Measurements from ENCODE around the gene SAP30L.

The SAP30L gene

GRCh38 chr5:154466671-154467070 is 20.9 kb downstream of the SAP30L start:
- DNase-seq, result no peak

GRCh38 chr5:154467655-154468354 is 22.0 kb downstream of the SAP30L start:
- peak; percentile 54 for DNase-seq

- DNase-seq, result no peak
Observed at GRCh38 chr5:154470137-154470536, 24.3 kb downstream of the SAP30L start.

GRCh38 chr5:154470947-154471870 is 25.4 kb downstream of the SAP30L start:
- DNase-seq, result no peak

- no peak for DNase-seq
Observed at GRCh38 chr5:154472871-154473580, 27.2 kb downstream of the SAP30L start.

GRCh38 chr5:154473581-154474283 is 27.9 kb downstream of the SAP30L start:
- DNase-seq, result no peak

GRCh38 chr5:154474396-154475334 is 28.9 kb downstream of the SAP30L start:
- DNase-seq, result no peak

GRCh38 chr5:154475591-154476353 is 30.0 kb downstream of the SAP30L start:
- no peak for DNase-seq

GRCh38 chr5:154476354-154477205 is 30.8 kb downstream of the SAP30L start:
- no peak for DNase-seq

GRCh38 chr5:154477382-154478223 is 31.8 kb downstream of the SAP30L start:
- peak; percentile 40 for DNase-seq

GRCh38 chr5:154478224-154478565 is 32.4 kb downstream of the SAP30L start, which contains the start of gene HAND1:
TSS of gene HAND1 (minus strand) at chr5:154478227. CDS start at chr5:154478008, 219 bp downstream.
- DNase-seq, result no peak

GRCh38 chr5:154478752-154479159 is 33.0 kb downstream of the SAP30L start:
- DNase-seq, result no peak

GRCh38 chr5:154479160-154479943 is 33.6 kb downstream of the SAP30L start:
- DNase-seq, result no peak

GRCh38 chr5:154479944-154480750 is 34.4 kb downstream of the SAP30L start:
- no peak for DNase-seq

- DNase-seq, result no peak
Observed at GRCh38 chr5:154480847-154481246, 35.0 kb downstream of the SAP30L start.

- DNase-seq, result no peak
Observed at GRCh38 chr5:154481584-154482381, 36.0 kb downstream of the SAP30L start.
